Measurements from ENCODE around the gene CDK1. TPM values are rescaled to one million over a fixed set of nuclear protein-coding genes. Genes with fewer than 3 reads are reported as not detected.

CDK1 gene
- total and polyA plus RNA-seq, 10 of the 15 experiments (the other 5 are each of a cell fraction or from before 2014, with no cell fraction given) = 81.5 to 361 (median 133) TPM

DNA sequence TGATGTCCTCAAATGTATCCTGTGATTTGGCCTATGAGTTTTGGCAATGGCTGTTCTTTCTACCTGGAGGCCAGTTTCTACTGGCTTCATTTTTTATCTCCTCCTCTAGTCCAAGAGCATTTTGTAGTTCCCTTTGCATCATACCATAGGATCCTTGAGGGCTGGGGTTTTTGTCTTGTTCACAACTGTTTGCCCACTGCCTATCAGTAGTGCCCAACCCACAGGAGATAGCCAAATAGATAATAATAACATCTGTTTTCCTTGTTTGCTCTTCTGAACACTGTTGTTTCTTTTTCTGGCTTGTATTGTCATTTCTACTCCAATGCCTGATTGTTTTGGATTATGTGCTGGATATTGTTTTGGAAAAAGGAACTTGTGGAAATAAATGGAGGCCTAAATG is 3.4 kb downstream of the CDK1 start:
- Histone ChIP-seq H2AFZ (ENCODE audit: control insufficient read depth, low read depth, low read length) (peak overlapping the region; percentile 77), H4K20me1 (ENCODE audit: control insufficient read depth, insufficient read depth) (no peaks in the 10 kb centered on the region), H3K4me2 (ENCODE audit: control insufficient read depth, insufficient read depth) (peak overlapping the region; percentile 76), H3K4me3 (peak overlapping the region; percentile 48), H3K9me3 (replicated peaks; ENCODE audit: control insufficient read depth, insufficient read depth, low read length) (no peaks in the 10 kb centered on the region), H3K9ac (ENCODE audit: control insufficient read depth, insufficient read depth, low read length) (peak overlapping the region; percentile 56), H3K4me1 (ENCODE audit: control insufficient read depth, insufficient read depth, low read length) (peaks cover 6% of the 10 kb centered on the region; the same call in 1 of the 2 replicates), H3K27ac (ENCODE audit: control insufficient read depth, insufficient read depth) (peak overlapping the region; percentile 40; the same call in 1 of the 2 replicates), H3K27me3 (replicated peaks in 1 of 2; ENCODE audit: control insufficient read depth in 2 of 2, insufficient read depth in 2 of 2, low read length in 1 of 2) (no peaks in the 10 kb centered on the region), H3K36me3 (ENCODE audit: control insufficient read depth in 2 of 2, insufficient read depth in 2 of 2, low read length in 1 of 2) (peaks cover 0 to 9% of the 10 kb centered on the region in 2 experiments; a peak in 2 of 4 replicates), H3K79me2 (ENCODE audit: control insufficient read depth, insufficient read depth, low read length) (peaks cover 84% of the 10 kb centered on the region)
- CTCF ChIA-PET = no interaction called here
- RAD21 ChIA-PET (ENCODE audit: unreplicated experiment) = no interaction called here
- no peak for FAIRE-seq
- no peak for ATAC-seq
- in situ Hi-C loops (cut with MboI) (no loop called here), intact Hi-C loops (cut with micrococcal nuclease; ENCODE audit: unreplicated experiment) (no loop called here)
- DNase-seq (ENCODE audit: low read depth, low spot score) = no peak
- SMC1A ChIA-PET (ENCODE audit: uncharacterized antibody, unreplicated experiment) = no interaction called here
- no peak for TF ChIP-seq RAD21 (IDR thresholded peaks at IDR 0.05; ENCODE audit: insufficient read depth, low read depth, low read length)
- BruUV-seq (replicated peaks) = no TSS peak
- POLR2A ChIA-PET = no interaction called here

DNA sequence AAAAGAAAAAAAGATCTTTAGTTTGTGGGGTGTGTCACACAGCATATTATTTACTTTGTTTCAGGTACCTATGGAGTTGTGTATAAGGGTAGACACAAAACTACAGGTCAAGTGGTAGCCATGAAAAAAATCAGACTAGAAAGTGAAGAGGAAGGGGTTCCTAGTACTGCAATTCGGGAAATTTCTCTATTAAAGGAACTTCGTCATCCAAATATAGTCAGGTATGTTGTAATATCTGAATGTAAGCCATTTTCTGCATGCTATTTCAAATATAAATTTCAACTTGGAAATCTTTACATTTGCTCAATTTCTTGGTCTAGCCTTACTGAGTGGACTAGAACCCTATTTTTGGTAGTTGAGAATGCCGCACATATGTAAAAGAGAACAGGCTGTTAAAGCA is 6.4 kb downstream of the CDK1 start:
- no peak overlapping the region for H3K9ac ChIP-seq (ENCODE audit: control insufficient read depth, insufficient read depth, low read length)
- ChIA-PET CTCF (interaction anchor here (1.0 to 2.9 kb wide), 3 partner anchors 8 to 32 kb away, joined by 3 to 10 read pairs (median 3); no protein-coding TSS in a partner anchor), POLR2A (no interaction called here), RAD21 (ENCODE audit: unreplicated experiment) (no interaction called here), SMC1A (ENCODE audit: uncharacterized antibody, unreplicated experiment) (interaction anchor here (0.7 to 4.8 kb wide), 3 partner anchors 10 to 905 kb away, joined by 3 to 43 read pairs (median 3); no protein-coding TSS in a partner anchor)
- FAIRE-seq (no peak), DNase-seq (ENCODE audit: low read depth, low spot score) (no peak), ATAC-seq (no peak)
- no peaks in the 10 kb centered on the region for H3K27me3 ChIP-seq (replicated peaks in 1 of 2; ENCODE audit: control insufficient read depth in 2 of 2, insufficient read depth in 2 of 2, low read length in 1 of 2)
- H3K9me3 ChIP-seq (replicated peaks; ENCODE audit: control insufficient read depth, insufficient read depth, low read length) = no peaks in the 10 kb centered on the region
- peaks cover 6% of the 10 kb centered on the region; the same call in 1 of the 2 replicates for H3K4me1 ChIP-seq (ENCODE audit: control insufficient read depth, insufficient read depth, low read length)
- no TSS peak for BruUV-seq (replicated peaks)
- peak overlapping the region; percentile 81 for H2AFZ ChIP-seq (ENCODE audit: control insufficient read depth, low read depth, low read length)
- no peak overlapping the region; the same call in 1 of the 2 replicates for H3K27ac ChIP-seq (ENCODE audit: control insufficient read depth, insufficient read depth)
- H3K79me2 ChIP-seq (ENCODE audit: control insufficient read depth, insufficient read depth, low read length) = peaks cover 95% of the 10 kb centered on the region
- peak overlapping the region; percentile 18; the same call in 1 of the 2 replicates for H3K4me3 ChIP-seq
- no peaks in the 10 kb centered on the region for H4K20me1 ChIP-seq (ENCODE audit: control insufficient read depth, insufficient read depth)
- H3K36me3 ChIP-seq (ENCODE audit: control insufficient read depth in 2 of 2, insufficient read depth in 2 of 2, low read length in 1 of 2) = peaks cover 0 to 13% of the 10 kb centered on the region in 2 experiments; a peak in 3 of 4 replicates
- TF ChIP-seq, protein P1, sequence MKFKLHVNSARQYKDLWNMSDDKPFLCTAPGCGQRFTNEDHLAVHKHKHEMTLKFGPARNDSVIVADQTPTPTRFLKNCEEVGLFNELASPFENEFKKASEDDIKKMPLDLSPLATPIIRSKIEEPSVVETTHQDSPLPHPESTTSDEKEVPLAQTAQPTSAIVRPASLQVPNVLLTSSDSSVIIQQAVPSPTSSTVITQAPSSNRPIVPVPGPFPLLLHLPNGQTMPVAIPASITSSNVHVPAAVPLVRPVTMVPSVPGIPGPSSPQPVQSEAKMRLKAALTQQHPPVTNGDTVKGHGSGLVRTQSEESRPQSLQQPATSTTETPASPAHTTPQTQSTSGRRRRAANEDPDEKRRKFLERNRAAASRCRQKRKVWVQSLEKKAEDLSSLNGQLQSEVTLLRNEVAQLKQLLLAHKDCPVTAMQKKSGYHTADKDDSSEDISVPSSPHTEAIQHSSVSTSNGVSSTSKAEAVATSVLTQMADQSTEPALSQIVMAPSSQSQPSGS (IDR thresholded peaks at IDR 0.05; ENCODE audit: low read length) = no peak
- TF ChIP-seq RELA (IDR thresholded peaks at IDR 0.05; ENCODE audit: borderline replicate concordance, partially characterized antibody) (no peak), SUPT20H (IDR thresholded peaks at IDR 0.05; ENCODE audit: borderline replicate concordance, control insufficient read depth, low read depth, low read length) (no peak)
- 93% methylated on average over 3 of the region's 3 CpGs for WGBS (ENCODE audit: insufficient coverage, insufficient replicate concordance, low lambda C conversion rate, missing lambda C conversion rate)
- in situ Hi-C loops (cut with MboI) = no loop called here
- intact Hi-C loops (cut with micrococcal nuclease; ENCODE audit: unreplicated experiment) = no loop called here
- H3K4me2 ChIP-seq (ENCODE audit: control insufficient read depth, insufficient read depth) = peak overlapping the region; percentile 54

Data from GM12878 (cell line).